HepG2 (cell line): ENCODE measurements around the gene RAB3A. TPM values are rescaled to one million over a fixed set of nuclear protein-coding genes. Genes with fewer than 3 reads are reported as not detected.

Experiments
- KAT8 ChIP-seq: IDR thresholded peaks from 2 replicates; pipeline ENCODE4 v1.6.1; 2016; ENCODE audit warnings: missing genetic modification reagents, missing compliant biosample characterization
- KMT2A ChIP-seq: sonication (generic); formaldehyde crosslinking; IDR thresholded peaks from 2 replicates; pipeline ENCODE4 v1.4.0; 2020; ENCODE audit warnings: missing genetic modification reagents
- MED1 ChIP-seq: sonication (generic); formaldehyde crosslinking; IDR thresholded peaks from 2 replicates; pipeline ENCODE4 v1.4.0; 2020; ENCODE audit warnings: missing genetic modification reagents
- NR2F2 ChIP-seq: IDR thresholded peaks from 2 replicates; pipeline ENCODE4 v1.6.1; 2012; ENCODE audit warnings: low read depth, inconsistent platforms, borderline replicate concordance
- PITX1 ChIP-seq: sonication (generic); formaldehyde crosslinking; IDR thresholded peaks from 2 replicates; pipeline ENCODE4 v1.5.1; 2020; ENCODE audit warnings: mild to moderate bottlenecking, missing genetic modification reagents
- POGZ ChIP-seq: sonication (generic); formaldehyde crosslinking; IDR thresholded peaks from 2 replicates; pipeline ENCODE4 v1.4.0; 2020; ENCODE audit warnings: mild to moderate bottlenecking, missing genetic modification reagents
- TCF12 ChIP-seq, 2 experiments: fragments of 450-650 bp in 1 of 2; sonication (generic) in 1 of 2; formaldehyde crosslinking in 1 of 2; IDR thresholded peaks; 2 replicates each; pipeline versions ENCODE4 v1.6.1 to v1.8.0; 2017 to 2022; ENCODE audit warnings: antibody characterized with exemption in 1 of 2, mild to moderate bottlenecking in 1 of 2, missing genetic modification reagents in 1 of 2, moderate library complexity in 1 of 2
- TCF7L2 ChIP-seq: IDR thresholded peaks from 2 replicates; pipeline ENCODE4 v1.6.1; 2011; ENCODE audit warnings: mild to moderate bottlenecking, low read depth, low read length, moderate library complexity
- ZBTB40 ChIP-seq, 2 experiments: fragments of 450-650 bp in 1 of 2; sonication (generic) in 1 of 2; formaldehyde crosslinking in 1 of 2; IDR thresholded peaks; 2 replicates each; pipeline versions ENCODE4 v1.6.1 to v1.8.0; 2016 to 2022; ENCODE audit warnings: antibody characterized with exemption in 1 of 2, mild to moderate bottlenecking in 1 of 2, missing genetic modification reagents in 1 of 2
- ZFX ChIP-seq: sonication (generic); formaldehyde crosslinking; IDR thresholded peaks from 2 replicates; pipeline ENCODE4 v1.4.0; 2020; ENCODE audit warnings: mild to moderate bottlenecking, low read depth, missing genetic modification reagents, moderate library complexity
- ZNF124 ChIP-seq: sonication (generic); formaldehyde crosslinking; IDR thresholded peaks from 2 replicates; pipeline ENCODE4 v1.4.0; 2020; ENCODE audit warnings: missing genetic modification reagents
- ZNF512 ChIP-seq: sonication (generic); formaldehyde crosslinking; IDR thresholded peaks from 2 replicates; pipeline ENCODE4 v1.4.0; 2020; ENCODE audit warnings: mild to moderate bottlenecking, missing genetic modification reagents
- ZNF556 ChIP-seq: sonication (generic); formaldehyde crosslinking; IDR thresholded peaks from 2 replicates; pipeline ENCODE4 v1.4.0; 2020; ENCODE audit warnings: mild to moderate bottlenecking, missing genetic modification reagents, borderline replicate concordance
- ZNF577 ChIP-seq: sonication (generic); formaldehyde crosslinking; IDR thresholded peaks from 2 replicates; pipeline ENCODE4 v1.4.0; 2020; ENCODE audit warnings: mild to moderate bottlenecking, low read depth, missing genetic modification reagents, borderline replicate concordance
- ZNF580 ChIP-seq: IDR thresholded peaks from 2 replicates; pipeline ENCODE4 v1.6.1; 2016; ENCODE audit warnings: low read depth, borderline replicate concordance
- ZNF652 ChIP-seq: IDR thresholded peaks from 2 replicates; pipeline ENCODE4 v1.6.1; 2016; ENCODE audit warnings: low read depth, borderline replicate concordance
- ZNF709 ChIP-seq: sonication (generic); formaldehyde crosslinking; IDR thresholded peaks from 2 replicates; pipeline ENCODE4 v1.5.0; 2020; ENCODE audit warnings: mild to moderate bottlenecking, missing genetic modification reagents
- polyA plus RNA-seq, 8 experiments: library from polyadenylated mRNA; depleted of rRNA in 3 of 8; stranded (reverse) in 7 of 8; unstranded in 1 of 8; fragments of >200 nt; fragmentation: Illumina TruSeq in 4 of 8; extraction: Trizol in 4 of 8; gene quantifications; 2 replicates each; pipeline versions ENCODE4 v1.2.1 to v1.2.3, GENCODE V29; 2011 to 2016; ENCODE audit warnings: low read depth in 4 of 8, missing spikeins in 1 of 8, mixed read lengths in 1 of 8; ENCODE audit not compliant: insufficient read depth in 1 of 8
- total RNA-seq, 5 experiments: library from RNA; depleted of rRNA; stranded (reverse); fragments of >200 nt; fragmentation: Illumina TruSeq; extraction: Trizol; gene quantifications; 2 replicates each; pipeline ENCODE4 v1.2.3, GENCODE V29; 2016; ENCODE audit warnings: low read depth in 1 of 5

RAB3A gene
- total and polyA plus RNA-seq, 2 of the 13 experiments (the other 11 are each of a cell fraction or from before 2014, with no cell fraction given) = 0.58 to 0.98 TPM

- TF ChIP-seq ZBTB40 (IDR thresholded peaks at IDR 0.05) (no peak), ZBTB40 (CRISPR knock-in tag; IDR thresholded peaks at IDR 0.05) (no peak), POGZ (no peak), ZNF124 (CRISPR knock-in tag) (no peak), MED1 (CRISPR knock-in tag) (peak; percentile 38; the same call in 1 of the 2 replicates), KAT8 (no peak), PITX1 (peak; percentile 60), NR2F2 (no peak), TCF7L2 (no peak), ZFX (CRISPR knock-in tag) (peak; percentile 60), KMT2A (no peak), ZNF580 (no peak), ZNF577 (no peak), ZNF709 (CRISPR knock-in tag) (no peak), TCF12 (IDR thresholded peaks at IDR 0.05) (no peak), TCF12 (CRISPR knock-in tag; IDR thresholded peaks at IDR 0.05) (no peak), ZNF556 (CRISPR knock-in tag) (no peak; the same call in 1 of the 2 replicates), ZNF512 (CRISPR knock-in tag) (peak; percentile 72; the same call in 1 of the 2 replicates), ZNF652 (CRISPR knock-in tag) (no peak)
Measured at GRCh38 chr19:18221815-18222725, 18.2 kb upstream of the RAB3A start (continued).
